ENCODE results near the gene MSLN.

Gene MSLN

GRCh38 chr16:798666-799065 lies 38.1 kb downstream of the MSLN start:
- TF ChIP-seq CTCF (IDR thresholded peaks at IDR 0.05; ENCODE audit: borderline replicate concordance, extremely low read depth, low read length, poor library complexity, severe bottlenecking) (no peak), EZH2 (IDR thresholded peaks at IDR 0.05; ENCODE audit: borderline replicate concordance, low read depth, low read length, severe bottlenecking) (no peak)
- Histone ChIP-seq H4K20me1 (ENCODE audit: insufficient read depth, low read length) (peaks cover 41% of the 10 kb centered on the region), H3K4me1 (ENCODE audit: insufficient read depth, low read length) (no peaks in the 10 kb centered on the region), H3K9ac (ENCODE audit: low read depth, low read length) (no peak overlapping the region), H3K27ac (ENCODE audit: low read length) (no peak overlapping the region), H3K27me3 (ENCODE audit: insufficient read depth, low read length, poor library complexity) (no peaks in the 10 kb centered on the region), H3K4me2 (ENCODE audit: insufficient read depth, low read length) (no peak overlapping the region), H3K9me3 (ENCODE audit: insufficient read depth, low read length, severe bottlenecking) (no peaks in the 10 kb centered on the region), H3K79me2 (ENCODE audit: insufficient read depth, low read length) (no peaks in the 10 kb centered on the region), H3K36me3 (ENCODE audit: insufficient read depth, low read length) (peaks cover 38% of the 10 kb centered on the region), H3K4me3 (ENCODE audit: low read depth in 1 of 2, low read length in 2 of 2) (no peak overlapping the region), H2AFZ (ENCODE audit: low read depth, low read length) (no peak overlapping the region)
- no peak for DNase-seq
- ATAC-seq (ENCODE audit: insufficient read depth, low read depth) = no peak

GRCh38 chr16:799111-799947 lies 38.8 kb downstream of the MSLN start:
- Histone ChIP-seq H3K4me3 (ENCODE audit: low read depth in 1 of 2, low read length in 2 of 2) (no peak overlapping the region), H3K79me2 (ENCODE audit: insufficient read depth, low read length) (no peaks in the 10 kb centered on the region), H4K20me1 (ENCODE audit: insufficient read depth, low read length) (peaks cover 36% of the 10 kb centered on the region), H3K9ac (ENCODE audit: low read depth, low read length) (no peak overlapping the region), H3K4me1 (ENCODE audit: insufficient read depth, low read length) (no peaks in the 10 kb centered on the region), H3K36me3 (ENCODE audit: insufficient read depth, low read length) (peaks cover 33% of the 10 kb centered on the region), H3K27me3 (ENCODE audit: insufficient read depth, low read length, poor library complexity) (no peaks in the 10 kb centered on the region), H3K27ac (ENCODE audit: low read length) (no peak overlapping the region), H2AFZ (ENCODE audit: low read depth, low read length) (no peak overlapping the region), H3K4me2 (ENCODE audit: insufficient read depth, low read length) (no peak overlapping the region), H3K9me3 (ENCODE audit: insufficient read depth, low read length, severe bottlenecking) (no peaks in the 10 kb centered on the region)
- ATAC-seq (ENCODE audit: insufficient read depth, low read depth) (no peak), DNase-seq (no peak)
- TF ChIP-seq EZH2 (IDR thresholded peaks at IDR 0.05; ENCODE audit: borderline replicate concordance, low read depth, low read length, severe bottlenecking) (no peak), CTCF (IDR thresholded peaks at IDR 0.05; ENCODE audit: borderline replicate concordance, extremely low read depth, low read length, poor library complexity, severe bottlenecking) (no peak)

- no peaks in the 10 kb centered on the region for H3K9me3 ChIP-seq (ENCODE audit: insufficient read depth, low read length, severe bottlenecking)
- H4K20me1 ChIP-seq (ENCODE audit: insufficient read depth, low read length) = peaks cover 32% of the 10 kb centered on the region
- DNase-seq (no peak), ATAC-seq (ENCODE audit: insufficient read depth, low read depth) (no peak; the same call in 2 of the 3 replicates)
- H3K79me2 ChIP-seq (ENCODE audit: insufficient read depth, low read length) = no peaks in the 10 kb centered on the region
- H2AFZ ChIP-seq (ENCODE audit: low read depth, low read length) = no peak within 1 kb of the TSS
- no peak within 1 kb of the TSS for H3K9ac ChIP-seq (ENCODE audit: low read depth, low read length)
- H3K4me1 ChIP-seq (ENCODE audit: insufficient read depth, low read length) = no peaks in the 10 kb centered on the region
- no peak within 1 kb of the TSS for H3K27ac ChIP-seq (ENCODE audit: low read length)
- peaks cover 25% of the 10 kb centered on the region for H3K36me3 ChIP-seq (ENCODE audit: insufficient read depth, low read length)
- H3K4me2 ChIP-seq (ENCODE audit: insufficient read depth, low read length) = no peak within 1 kb of the TSS
- no peak within 1 kb of the TSS for H3K4me3 ChIP-seq (ENCODE audit: low read depth in 1 of 2, low read length in 2 of 2)
- no peak for TF ChIP-seq EZH2 (IDR thresholded peaks at IDR 0.05; ENCODE audit: borderline replicate concordance, low read depth, low read length, severe bottlenecking)
- no peak for TF ChIP-seq CTCF (IDR thresholded peaks at IDR 0.05; ENCODE audit: borderline replicate concordance, extremely low read depth, low read length, poor library complexity, severe bottlenecking)
- no peaks in the 10 kb centered on the region for H3K27me3 ChIP-seq (ENCODE audit: insufficient read depth, low read length, poor library complexity)
Measured at GRCh38 chr16:799948-800833, 39.7 kb downstream of the MSLN start, which contains the start of gene GNG13. TSS of gene GNG13 (minus strand) at chr16:800734. CDS start at chr16:799077, 1,657 bp downstream.
